Posterior cingulate gyrus (tissue), 11 donors: ENCODE data around the gene ZNF391.
"Not testable (repeated sequence)": the region's sequence is repeated elsewhere in the genome, so short reads cannot be mapped to it uniquely, and the experiment has no call there.

Source experiments
- DNase-seq, 10 donors: peaks; one replicate each; pipeline versions ENCODE4 v3.0.0 to v3.0.0-alpha.2; 2020 to 2021; ENCODE audit warnings: mixed read lengths in 3 of 10
- intact Hi-C: fragments of 100-400 bp; cut with DNase I; formaldehyde crosslinking; loops from one replicate; pipeline ENCODE4 v1.15.1; 2023

Gene ZNF391

GRCh38 chr6:27388293-27389197 is at the start of gene ZNF391:
TSS of gene ZNF391 (plus strand) at chr6:27388759. CDS start at chr6:27400371, 11,612 bp downstream.
- intact Hi-C loops: loop anchor here (2.0 kb wide), 2 partner anchors 14 to 84 kb away; partner anchors contain the start of gene ZNF184
- peak; percentile 73 to 97 (median 82) for DNase-seq

GRCh38 chr6:27352850-27353249 is 35.7 kb upstream of the ZNF391 start:
- intact Hi-C loops: no loop called here
- DNase-seq: no peak

- intact Hi-C loops: no loop called here
- DNase-seq: no peak
Observed at GRCh38 chr6:27358786-27359185, 29.8 kb upstream of the ZNF391 start.

- intact Hi-C loops: no loop called here
- DNase-seq: no peak
Observed at GRCh38 chr6:27359231-27359630, 29.3 kb upstream of the ZNF391 start.

- DNase-seq: no peak
- intact Hi-C loops: no loop called here
Observed at GRCh38 chr6:27368202-27368601, 20.4 kb upstream of the ZNF391 start.

- intact Hi-C loops: no loop called here
- no peak for DNase-seq
Observed at GRCh38 chr6:27370391-27370790, 18.2 kb upstream of the ZNF391 start.

- intact Hi-C loops: loop anchor here (2.0 kb wide), 1 partner anchor 14 kb away; the partner anchor contains the start of gene ZNF391
- peak; percentile 63 to 97 (median 80) for DNase-seq
Observed at GRCh38 chr6:27374824-27375612, 13.5 kb upstream of the ZNF391 start.

GRCh38 chr6:27375613-27376079 is 12.9 kb upstream of the ZNF391 start:
- no peak for DNase-seq
- intact Hi-C loops: loop anchor here (2.0 kb wide), 1 partner anchor 13 kb away; the partner anchor contains the start of gene ZNF391

- intact Hi-C loops, DNase-seq: not testable (repeated sequence)
Observed at GRCh38 chr6:27378406-27378805, 10.2 kb upstream of the ZNF391 start.

- intact Hi-C loops, DNase-seq: not testable (repeated sequence)
Observed at GRCh38 chr6:27381001-27381400, 7.6 kb upstream of the ZNF391 start.

GRCh38 chr6:27383011-27383410 is 5.5 kb upstream of the ZNF391 start:
- intact Hi-C loops: no loop called here
- no peak for DNase-seq

- intact Hi-C loops: no loop called here
- no peak for DNase-seq
Observed at GRCh38 chr6:27383481-27383880, 5.1 kb upstream of the ZNF391 start.

- no peak for DNase-seq
- intact Hi-C loops: no loop called here
Observed at GRCh38 chr6:27392623-27393022, 4.1 kb downstream of the ZNF391 start.

- no peak for DNase-seq
- intact Hi-C loops: no loop called here
Observed at GRCh38 chr6:27394073-27394472, 5.5 kb downstream of the ZNF391 start.

GRCh38 chr6:27400877-27401642 is 12.5 kb downstream of the ZNF391 start:
- no peak for DNase-seq
- intact Hi-C loops: no loop called here

- peak in 2 of 10 donors; percentile 41 to 64 for DNase-seq
- intact Hi-C loops: no loop called here
Observed at GRCh38 chr6:27406085-27406484, 17.5 kb downstream of the ZNF391 start.

GRCh38 chr6:27407153-27407814 is 18.7 kb downstream of the ZNF391 start:
- DNase-seq: peak in 2 of 10 donors; percentile 58 to 79
- intact Hi-C loops: no loop called here

- DNase-seq: no peak
- intact Hi-C loops: no loop called here
Observed at GRCh38 chr6:27414300-27414699, 25.7 kb downstream of the ZNF391 start.

GRCh38 chr6:27414996-27415395 is 26.4 kb downstream of the ZNF391 start:
- no peak for DNase-seq
- intact Hi-C loops: no loop called here

- no peak for DNase-seq
- intact Hi-C loops: no loop called here
Observed at GRCh38 chr6:27415898-27416297, 27.3 kb downstream of the ZNF391 start.
